Measurements from ENCODE around the gene RBMXL3. TPM values are rescaled to one million over a fixed set of nuclear protein-coding genes. Genes with fewer than 3 reads are reported as not detected.

RBMXL3 gene
- total RNA-seq, 1 donor from 2014 or later: not detected

GRCh38 chrX:115237056-115237455 is 47.8 kb downstream of the RBMXL3 start:
- DNase-seq (no peak), ATAC-seq (no peak)
- Histone ChIP-seq H3K27me3 (no peaks in the 10 kb centered on the region), H3K4me1 (no peaks in the 10 kb centered on the region), H3K36me3 (no peaks in the 10 kb centered on the region), H3K4me3 (no peak overlapping the region), H3K9me3 (no peaks in the 10 kb centered on the region), H3K27ac (no peak overlapping the region)
- intact Hi-C loops (cut with DNase I): no loop called here
- TF ChIP-seq CTCF (IDR thresholded peaks at IDR 0.05): no peak

Other genes starting within 250 kb of the RBMXL3 start
- not detected for gene IL13RA2, start 171.8 kb upstream of the RBMXL3 start, total RNA-seq
- 7.1 TPM for gene LRCH2, start 44.7 kb downstream of the RBMXL3 start, total RNA-seq
- gene LUZP4, start 100.3 kb downstream of the RBMXL3 start, total RNA-seq: not detected

Data from upper lobe of right lung (tissue), 1 donor.